ENCODE data around the gene LCE5A.
"Not testable (repeated sequence)": the region's sequence is repeated elsewhere in the genome, so short reads cannot be mapped to it uniquely, and the experiment has no call there.

GRCh38 chr1:152548358-152548757 is 37.8 kb downstream of the LCE5A start:
- TF ChIP-seq CTCF (IDR thresholded peaks at IDR 0.05; ENCODE audit: extremely low read depth in 1 of 2, insufficient read depth in 1 of 2, low read depth in 1 of 2, low read length in 2 of 2); JUN (IDR thresholded peaks at IDR 0.05; ENCODE audit: borderline replicate concordance, insufficient read depth, insufficient read length, low read depth); POLR2AphosphoS5 (IDR thresholded peaks at IDR 0.05; ENCODE audit: insufficient read depth, low read depth, low read length); MYC (IDR thresholded peaks at IDR 0.05; ENCODE audit: low read depth, low read length); POLR2A (IDR thresholded peaks at IDR 0.05; ENCODE audit: low read depth, low read length); EZH2 (IDR thresholded peaks at IDR 0.05; ENCODE audit: borderline replicate concordance, low read depth, low read length, severe bottlenecking); FOS (IDR thresholded peaks at IDR 0.05; ENCODE audit: borderline replicate concordance, insufficient read depth, low read length); MAX (IDR thresholded peaks at IDR 0.05; ENCODE audit: insufficient read depth, insufficient read length); GATA2 (IDR thresholded peaks at IDR 0.05; ENCODE audit: insufficient read depth, insufficient read length, low read depth, low read length): not testable (repeated sequence)
